Activated CD4-positive, alpha-beta T cell treated with anti-CD3 and anti-CD28 coated beads, Interleukin-2, amount 10 ng/mL, durations not matched to agents 24 days and 14 days (primary cell): ENCODE measurements around the gene HOOK1. TPM values are rescaled to one million over a fixed set of nuclear protein-coding genes. Genes with fewer than 3 reads are reported as not detected.
"Not testable (repeated sequence)": the region's sequence is repeated elsewhere in the genome, so short reads cannot be mapped to it uniquely, and the experiment has no call there.

Experiments used
- DNase-seq: peaks from one replicate; pipeline ENCODE4 v3.0.0; 2022
- H3K27ac Mint-ChIP-seq: one replicate; pipeline ENCODE4 v1.8.0; 2022; ENCODE audit warnings: mild to moderate bottlenecking, mixed read lengths
- H3K27me3 Mint-ChIP-seq: one replicate; pipeline ENCODE4 v1.8.0; 2022; ENCODE audit warnings: mixed read lengths
- H3K36me3 Mint-ChIP-seq: one replicate; pipeline ENCODE4 v1.8.0; 2022; ENCODE audit warnings: low read depth, mild to moderate bottlenecking, mixed read lengths
- H3K4me1 Mint-ChIP-seq: one replicate; pipeline ENCODE4 v1.8.0; 2021; ENCODE audit warnings: mixed read lengths
- H3K4me3 Mint-ChIP-seq: one replicate; pipeline ENCODE4 v1.8.0; 2022; ENCODE audit warnings: mild to moderate bottlenecking, moderate library complexity, mixed read lengths
- H3K9me3 Mint-ChIP-seq: one replicate; pipeline ENCODE4 v1.8.0; 2021; ENCODE audit warnings: mixed read lengths
- intact Hi-C: fragments of 100-400 bp; cut with micrococcal nuclease; formaldehyde crosslinking; loops from one replicate; pipeline ENCODE4 v1.15.1; 2023
- total RNA-seq: library from RNA; stranded (reverse); gene quantifications from 2 replicates; pipeline ENCODE4 v1.2.3, GENCODE V29; 2022

The HOOK1 gene
- total RNA-seq, 1 donor from 2014 or later = 2.1 TPM

- Mint-ChIP-seq H3K27me3 (peaks cover 16% of the 10 kb centered on the region), H3K4me1 (no peaks in the 10 kb centered on the region), H3K27ac (no peak overlapping the region), H3K4me3 (no peak overlapping the region), H3K36me3 (no peaks in the 10 kb centered on the region), H3K9me3 (peaks cover 3% of the 10 kb centered on the region)
- no peak for DNase-seq
- intact Hi-C loops = no loop called here
These were observed 11.2 kb upstream of the HOOK1 start for GRCh38 chr1:59803458-59804038.

GRCh38 chr1:59804301-59804700, 10.4 kb upstream of the HOOK1 start:
- no peaks in the 10 kb centered on the region for H3K4me1 Mint-ChIP-seq
- DNase-seq = no peak
- peaks cover 3% of the 10 kb centered on the region for H3K9me3 Mint-ChIP-seq
- H3K4me3 Mint-ChIP-seq = no peak overlapping the region
- H3K27me3 Mint-ChIP-seq = peaks cover 23% of the 10 kb centered on the region
- intact Hi-C loops = no loop called here
- H3K27ac Mint-ChIP-seq = no peak overlapping the region
- no peaks in the 10 kb centered on the region for H3K36me3 Mint-ChIP-seq

GRCh38 chr1:59805554-59805953, 9.2 kb upstream of the HOOK1 start:
- no peaks in the 10 kb centered on the region for H3K36me3 Mint-ChIP-seq
- H3K4me1 Mint-ChIP-seq = no peaks in the 10 kb centered on the region
- peaks cover 28% of the 10 kb centered on the region for H3K27me3 Mint-ChIP-seq
- H3K9me3 Mint-ChIP-seq = peaks cover 3% of the 10 kb centered on the region
- intact Hi-C loops = no loop called here
- DNase-seq = no peak
- H3K27ac Mint-ChIP-seq = no peak overlapping the region
- H3K4me3 Mint-ChIP-seq = no peak overlapping the region

GRCh38 chr1:59814180-59814900, 409 bp upstream of the HOOK1 start:
- DNase-seq = peak; percentile 92
- Mint-ChIP-seq H3K27me3 (peaks cover 22% of the 10 kb centered on the region), H3K4me3 (no peak overlapping the region), H3K36me3 (peaks cover 2% of the 10 kb centered on the region), H3K4me1 (peaks cover 5% of the 10 kb centered on the region), H3K9me3 (no peaks in the 10 kb centered on the region), H3K27ac (peak overlapping the region; percentile 78)
- intact Hi-C loops = no loop called here

GRCh38 chr1:59815892-59816291, 1.1 kb downstream of the HOOK1 start:
- H3K36me3 Mint-ChIP-seq = peaks cover 2% of the 10 kb centered on the region
- no peak overlapping the region for H3K27ac Mint-ChIP-seq
- peaks cover 13% of the 10 kb centered on the region for H3K27me3 Mint-ChIP-seq
- no peak overlapping the region for H3K4me3 Mint-ChIP-seq
- H3K9me3 Mint-ChIP-seq = no peaks in the 10 kb centered on the region
- intact Hi-C loops = loop anchor here (5.0 kb wide), 1 partner anchor 111 kb away; the partner anchor contains the start of gene CYP2J2
- peaks cover 5% of the 10 kb centered on the region for H3K4me1 Mint-ChIP-seq
- peak; percentile 57 for DNase-seq

GRCh38 chr1:59816318-59816878, 1.6 kb downstream of the HOOK1 start:
- H3K9me3 Mint-ChIP-seq = no peaks in the 10 kb centered on the region

GRCh38 chr1:59819566-59820438, 5.1 kb downstream of the HOOK1 start:
- DNase-seq = no peak
- no peak overlapping the region for H3K27ac Mint-ChIP-seq
- H3K4me3 Mint-ChIP-seq = no peak overlapping the region
- H3K9me3 Mint-ChIP-seq = no peaks in the 10 kb centered on the region
- no peaks in the 10 kb centered on the region for H3K36me3 Mint-ChIP-seq
- H3K4me1 Mint-ChIP-seq = peaks cover 2% of the 10 kb centered on the region
- H3K27me3 Mint-ChIP-seq = peaks cover 2% of the 10 kb centered on the region
- intact Hi-C loops = loop anchor here (5.0 kb wide), 1 partner anchor 107 kb away; the partner anchor contains the start of gene CYP2J2

More at GRCh38 chr1:59816318-59816878, 1.6 kb downstream of the HOOK1 start:
- no peak for DNase-seq
- peaks cover 5% of the 10 kb centered on the region for H3K4me1 Mint-ChIP-seq
- intact Hi-C loops = loop anchor here (5.0 kb wide), 1 partner anchor 111 kb away; the partner anchor contains the start of gene CYP2J2
- no peak overlapping the region for H3K27ac Mint-ChIP-seq
- no peak overlapping the region for H3K4me3 Mint-ChIP-seq
- peaks cover 2% of the 10 kb centered on the region for H3K36me3 Mint-ChIP-seq
- peaks cover 10% of the 10 kb centered on the region for H3K27me3 Mint-ChIP-seq

GRCh38 chr1:59827055-59827643, 12.4 kb downstream of the HOOK1 start:
- no peaks in the 10 kb centered on the region for H3K9me3 Mint-ChIP-seq

GRCh38 chr1:59828160-59828559, 13.4 kb downstream of the HOOK1 start:
- intact Hi-C loops = no loop called here
- H3K27me3 Mint-ChIP-seq = no peaks in the 10 kb centered on the region
- DNase-seq = no peak
- no peaks in the 10 kb centered on the region for H3K4me1 Mint-ChIP-seq
- no peaks in the 10 kb centered on the region for H3K9me3 Mint-ChIP-seq
- H3K36me3 Mint-ChIP-seq = no peaks in the 10 kb centered on the region
- no peak overlapping the region for H3K27ac Mint-ChIP-seq
- no peak overlapping the region for H3K4me3 Mint-ChIP-seq

More at GRCh38 chr1:59827055-59827643, 12.4 kb downstream of the HOOK1 start:
- intact Hi-C loops = no loop called here
- no peak for DNase-seq
- H3K4me1 Mint-ChIP-seq = no peaks in the 10 kb centered on the region
- no peak overlapping the region for H3K27ac Mint-ChIP-seq
- H3K4me3 Mint-ChIP-seq = no peak overlapping the region
- no peaks in the 10 kb centered on the region for H3K27me3 Mint-ChIP-seq
- H3K36me3 Mint-ChIP-seq = no peaks in the 10 kb centered on the region

- DNase-seq = no peak
- no peak overlapping the region for H3K27ac Mint-ChIP-seq
- no peaks in the 10 kb centered on the region for H3K9me3 Mint-ChIP-seq
- intact Hi-C loops = no loop called here
- no peaks in the 10 kb centered on the region for H3K4me1 Mint-ChIP-seq
- H3K36me3 Mint-ChIP-seq = no peaks in the 10 kb centered on the region
- H3K27me3 Mint-ChIP-seq = no peaks in the 10 kb centered on the region
- no peak overlapping the region for H3K4me3 Mint-ChIP-seq
These were observed 16.8 kb downstream of the HOOK1 start for GRCh38 chr1:59831529-59831928.

GRCh38 chr1:59833022-59833421, 18.3 kb downstream of the HOOK1 start:
- Mint-ChIP-seq H3K4me1 (no peaks in the 10 kb centered on the region), H3K4me3 (no peak overlapping the region), H3K27me3 (no peaks in the 10 kb centered on the region), H3K27ac (no peak overlapping the region), H3K9me3 (no peaks in the 10 kb centered on the region), H3K36me3 (peaks cover 1% of the 10 kb centered on the region)
- DNase-seq = no peak
- intact Hi-C loops = no loop called here

- Mint-ChIP-seq H3K4me1 (no peaks in the 10 kb centered on the region), H3K36me3 (peaks cover 3% of the 10 kb centered on the region), H3K9me3 (no peaks in the 10 kb centered on the region), H3K4me3 (no peak overlapping the region), H3K27me3 (no peaks in the 10 kb centered on the region), H3K27ac (no peak overlapping the region)
- DNase-seq = no peak
- intact Hi-C loops = no loop called here
These were observed 19.2 kb downstream of the HOOK1 start for GRCh38 chr1:59833991-59834390.

- DNase-seq, H3K9me3 Mint-ChIP-seq, H3K27ac Mint-ChIP-seq, H3K36me3 Mint-ChIP-seq, H3K27me3 Mint-ChIP-seq, H3K4me3 Mint-ChIP-seq, intact Hi-C loops, H3K4me1 Mint-ChIP-seq: not testable (repeated sequence)
These were observed 23.1 kb downstream of the HOOK1 start for GRCh38 chr1:59837857-59838256.
